ENCODE results near the gene MNX1. TPM values are rescaled to one million over a fixed set of nuclear protein-coding genes. Genes with fewer than 3 reads are reported as not detected.

Gene MNX1
- total and polyA plus RNA-seq, 2 donors (not counting 3 experiments of a cell fraction or from before 2014, with no cell fraction given) = not detected

DNA sequence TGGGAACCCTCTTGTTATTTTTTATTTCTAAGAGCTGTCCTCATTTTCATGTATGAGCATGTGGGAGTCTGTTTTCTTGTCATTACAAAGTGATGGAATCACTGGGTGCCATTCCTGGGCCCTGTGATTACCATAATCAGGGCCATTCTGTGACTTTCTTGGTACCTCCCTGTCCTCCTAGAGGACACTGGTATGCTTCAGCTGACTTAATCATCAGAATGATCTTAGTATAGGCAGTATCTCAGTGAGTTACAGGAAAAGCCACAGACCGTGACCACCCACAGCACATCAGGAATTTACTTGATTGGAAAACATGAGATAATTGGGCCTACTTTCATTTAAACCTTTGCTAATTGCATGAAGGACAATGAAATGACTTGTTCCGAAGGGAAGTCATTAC, 53.7 kb downstream of the MNX1 start:
- H3K79me2 ChIP-seq (ENCODE audit: control insufficient read depth, insufficient read depth, low read length) = peaks cover 50% of the 10 kb centered on the region
- FAIRE-seq = no peak
- no peak overlapping the region for H3K27ac ChIP-seq (ENCODE audit: insufficient read depth, low read depth, low read length)
- DNase-seq (ENCODE audit: low read depth, low spot score) = no peak
- peaks cover 11% of the 10 kb centered on the region for H3K4me1 ChIP-seq (ENCODE audit: control insufficient read depth, extremely low read depth, insufficient read depth, low read length)
- intact Hi-C loops (cut with micrococcal nuclease) = loop anchor here (10.0 kb wide), 2 partner anchors 122 to 378 kb away; partner anchors contain the start of gene DNAJB6
- peaks cover 33 to 35% of the 10 kb centered on the region in 2 experiments for H3K36me3 ChIP-seq (ENCODE audit: control insufficient read depth in 2 of 2, extremely low read depth in 1 of 2, insufficient read depth in 2 of 2, low read length in 2 of 2)
- POLR2A ChIA-PET = no interaction called here
- H3K9ac ChIP-seq (replicated peaks; ENCODE audit: extremely low read depth, insufficient read depth, low read length) = no peak overlapping the region
- BruUV-seq (replicated peaks) = no TSS peak
- H3K4me3 ChIP-seq (replicated peaks in 1 of 3; ENCODE audit: insufficient read depth in 1 of 3, low read depth in 1 of 3, low read length in 3 of 3) = no peak overlapping the region
- CTCF ChIA-PET = no interaction called here
- no peaks in the 10 kb centered on the region for H3K9me1 ChIP-seq (replicated peaks; ENCODE audit: control insufficient read depth, extremely low read depth, insufficient read depth, low read length)
- no peaks in the 10 kb centered on the region for H3K9me3 ChIP-seq (replicated peaks; ENCODE audit: control insufficient read depth, insufficient read depth, low read length)
- TF ChIP-seq CTCF (IDR thresholded peaks at IDR 0.05; ENCODE audit: extremely low read depth in 1 of 2, insufficient read depth in 1 of 2, low read depth in 1 of 2, low read length in 2 of 2) (no peak), MYC (IDR thresholded peaks at IDR 0.05; ENCODE audit: low read depth, low read length) (no peak)
- H3K4me2 ChIP-seq (ENCODE audit: insufficient read depth, low read length) = no peak overlapping the region
- dilution Hi-C loops (cut with MboI; ENCODE audit: extremely low pct_ligation_motif_present, low sequenced_read_pairs) = no loop called here
- no peaks in the 10 kb centered on the region for H3K27me3 ChIP-seq (ENCODE audit: control insufficient read depth in 2 of 2, insufficient read depth in 2 of 2, low read length in 2 of 2)
- H2AFZ ChIP-seq (ENCODE audit: low read depth, low read length) = no peak overlapping the region
- no peaks in the 10 kb centered on the region for H4K20me1 ChIP-seq (replicated peaks; ENCODE audit: control insufficient read depth, extremely low read depth, insufficient read depth, low read length)

GRCh38 chr7:156954941-156955340, 55.5 kb downstream of the MNX1 start:
- H4K20me1 ChIP-seq (replicated peaks; ENCODE audit: control insufficient read depth, extremely low read depth, insufficient read depth, low read length) = no peaks in the 10 kb centered on the region
- dilution Hi-C loops (cut with MboI; ENCODE audit: extremely low pct_ligation_motif_present, low sequenced_read_pairs) (no loop called here), intact Hi-C loops (cut with micrococcal nuclease) (loop anchor here (5.0 to 10.0 kb wide), 4 partner anchors 120 to 380 kb away; partner anchors contain the start of genes DNAJB6 and UBE3C)

More at GRCh38 chr7:156954941-156955340, 55.5 kb downstream of the MNX1 start:
- FAIRE-seq (no peak), DNase-seq (ENCODE audit: low read depth, low spot score) (no peak)
- Histone ChIP-seq H3K4me2 (ENCODE audit: insufficient read depth, low read length) (no peak overlapping the region), H3K9ac (replicated peaks; ENCODE audit: extremely low read depth, insufficient read depth, low read length) (no peak overlapping the region), H3K27ac (ENCODE audit: insufficient read depth, low read depth, low read length) (no peak overlapping the region), H3K4me1 (ENCODE audit: control insufficient read depth, extremely low read depth, insufficient read depth, low read length) (peaks cover 19% of the 10 kb centered on the region), H2AFZ (ENCODE audit: low read depth, low read length) (no peak overlapping the region), H3K4me3 (replicated peaks in 1 of 3; ENCODE audit: insufficient read depth in 1 of 3, low read depth in 1 of 3, low read length in 3 of 3) (no peak overlapping the region), H3K9me3 (replicated peaks; ENCODE audit: control insufficient read depth, insufficient read depth, low read length) (no peaks in the 10 kb centered on the region), H3K27me3 (ENCODE audit: control insufficient read depth in 2 of 2, insufficient read depth in 2 of 2, low read length in 2 of 2) (no peaks in the 10 kb centered on the region), H3K36me3 (ENCODE audit: control insufficient read depth in 2 of 2, extremely low read depth in 1 of 2, insufficient read depth in 2 of 2, low read length in 2 of 2) (peaks cover 28 to 32% of the 10 kb centered on the region in 2 experiments), H3K9me1 (replicated peaks; ENCODE audit: control insufficient read depth, extremely low read depth, insufficient read depth, low read length) (no peaks in the 10 kb centered on the region), H3K79me2 (ENCODE audit: control insufficient read depth, insufficient read depth, low read length) (peaks cover 66% of the 10 kb centered on the region)
- ChIA-PET CTCF (no interaction called here), POLR2A (no interaction called here)
- BruUV-seq (replicated peaks) = no TSS peak
- no peak for TF ChIP-seq FOS (IDR thresholded peaks at IDR 0.05; ENCODE audit: borderline replicate concordance, insufficient read depth, low read length)
- no peak for TF ChIP-seq JUN (IDR thresholded peaks at IDR 0.05; ENCODE audit: borderline replicate concordance, insufficient read depth, insufficient read length, low read depth)
- no peak for TF ChIP-seq GATA2 (IDR thresholded peaks at IDR 0.05; ENCODE audit: insufficient read depth, insufficient read length, low read depth, low read length)
- TF ChIP-seq EZH2 (IDR thresholded peaks at IDR 0.05; ENCODE audit: borderline replicate concordance, low read depth, low read length, severe bottlenecking) = no peak
- no peak for TF ChIP-seq POLR2AphosphoS5 (IDR thresholded peaks at IDR 0.05; ENCODE audit: insufficient read depth, low read depth, low read length)
- no peak for TF ChIP-seq MYC (IDR thresholded peaks at IDR 0.05; ENCODE audit: low read depth, low read length)
- no peak for TF ChIP-seq CTCF (IDR thresholded peaks at IDR 0.05; ENCODE audit: extremely low read depth in 1 of 2, insufficient read depth in 1 of 2, low read depth in 1 of 2, low read length in 2 of 2)
- no peak for TF ChIP-seq MAX (IDR thresholded peaks at IDR 0.05; ENCODE audit: insufficient read depth, insufficient read length)
- no peak for TF ChIP-seq POLR2A (IDR thresholded peaks at IDR 0.05; ENCODE audit: low read depth, low read length)

Measured in endothelial cell of umbilical vein (primary cell).